SK-N-MC (cell line): Measurements from ENCODE around the gene SOCS6.

ENCODE experiments used
- EZH2 ChIP-seq: fragments of 200-600 bp; sonication (generic); IDR thresholded peaks from one replicate; pipeline ENCODE4 v1.6.1; 2017; ENCODE audit warnings: antibody characterized with exemption
- FOXP2 ChIP-seq: optimal IDR thresholded peaks from 2 replicates; pipeline ENCODE3; 2011; ENCODE audit warnings: mild to moderate bottlenecking, moderate library complexity; ENCODE audit not compliant: insufficient read depth; ENCODE audit errors: extremely low read length, control extremely low read depth
- POLR2AphosphoS5 ChIP-seq: IDR thresholded peaks from 2 replicates; pipeline ENCODE4 v1.6.1; 2012; ENCODE audit warnings: mild to moderate bottlenecking, low read depth, low read length, borderline replicate concordance

DNA sequence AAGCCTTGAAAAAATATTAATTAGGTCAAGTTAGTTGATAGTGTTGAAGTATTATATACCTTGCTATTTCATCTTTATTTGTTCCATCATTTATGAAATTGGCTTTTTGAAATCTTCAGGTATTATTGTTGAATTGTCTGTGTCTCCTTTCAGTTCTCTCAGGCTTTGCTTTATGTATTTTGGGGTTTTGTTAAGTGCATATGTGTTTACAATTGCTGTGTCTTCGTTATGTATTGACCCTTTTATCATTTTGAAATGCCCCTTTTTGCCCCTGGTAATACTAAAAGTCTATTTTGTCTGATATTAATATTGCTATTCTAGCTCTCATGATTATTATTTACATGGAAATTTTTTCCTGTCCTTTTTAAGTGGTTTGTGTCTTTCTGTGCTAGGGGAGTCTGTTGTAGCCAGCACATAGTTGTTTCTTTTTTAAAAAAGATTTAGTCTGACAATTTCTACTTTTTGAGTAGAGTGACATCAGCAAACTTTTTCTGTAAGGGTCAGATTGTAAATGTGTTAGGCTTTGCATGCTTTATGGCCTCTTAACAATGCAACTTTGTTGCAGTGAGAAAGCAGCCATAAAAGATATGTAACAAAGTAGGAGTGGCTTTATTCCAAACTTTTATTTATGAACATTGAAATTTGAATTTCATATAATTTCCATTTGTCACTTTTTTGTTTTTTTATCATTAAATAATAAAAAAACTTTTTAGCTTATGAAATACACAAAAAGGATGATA is 19.9 kb downstream of the SOCS6 start:
- TF ChIP-seq POLR2AphosphoS5: no peak
- no peak for TF ChIP-seq EZH2
- TF ChIP-seq FOXP2: no peak
